Dedifferentiated amniotic fluid mesenchymal stem cell (primary cell): ENCODE results near the gene NFKB2.

Source experiments
- DNase-seq: peaks from one replicate; pipeline ENCODE4 v3.0.0-alpha.2; 2016; ENCODE audit errors: extremely low spot score

The NFKB2 gene

DNA sequence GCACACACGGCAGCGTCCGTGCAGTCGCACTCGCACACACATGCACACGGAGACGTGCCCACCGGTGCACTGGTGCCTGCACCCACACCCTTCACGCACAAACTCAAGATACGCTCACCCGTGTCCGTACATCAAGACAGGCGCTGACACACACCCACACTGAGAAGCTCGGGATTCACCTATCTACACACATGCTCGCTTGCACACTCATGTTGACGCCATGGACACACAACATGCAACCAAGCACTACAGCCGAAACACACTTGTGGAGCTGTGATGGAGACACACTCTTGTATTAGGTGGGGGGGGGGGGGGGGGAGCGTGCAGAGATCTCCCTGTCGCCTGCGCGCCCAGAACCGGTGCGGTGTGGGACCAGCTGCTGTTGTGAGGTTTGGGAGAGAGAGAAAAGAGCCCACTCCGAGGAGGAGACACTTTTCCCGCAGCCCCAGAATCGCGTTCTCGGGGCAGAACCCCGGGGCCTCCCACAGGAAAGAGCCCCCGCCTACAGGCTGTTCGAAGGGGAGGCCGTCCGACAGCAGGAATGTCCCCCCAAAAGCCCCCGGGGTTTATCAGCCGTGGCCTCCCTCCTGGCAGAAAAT is 605 bp upstream of the NFKB2 start:
- DNase-seq: peak; percentile 18

DNA sequence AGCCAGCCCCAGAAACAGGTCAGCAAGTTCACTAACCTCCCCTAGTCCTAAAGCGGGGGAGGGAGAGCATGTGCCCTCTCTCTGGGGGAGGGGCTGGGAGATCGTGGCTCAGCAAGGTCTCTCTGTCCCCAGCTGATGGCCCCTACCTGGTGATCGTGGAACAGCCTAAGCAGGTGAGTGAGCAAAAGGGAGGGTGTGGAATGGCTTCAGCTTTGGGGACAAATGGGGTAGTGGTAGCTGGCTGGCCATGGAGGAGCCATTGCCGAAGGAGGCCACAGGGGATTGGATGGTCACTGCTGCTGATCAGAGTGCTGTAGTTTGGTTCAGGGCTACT is 779 bp downstream of the NFKB2 start:
- DNase-seq: no peak

DNA sequence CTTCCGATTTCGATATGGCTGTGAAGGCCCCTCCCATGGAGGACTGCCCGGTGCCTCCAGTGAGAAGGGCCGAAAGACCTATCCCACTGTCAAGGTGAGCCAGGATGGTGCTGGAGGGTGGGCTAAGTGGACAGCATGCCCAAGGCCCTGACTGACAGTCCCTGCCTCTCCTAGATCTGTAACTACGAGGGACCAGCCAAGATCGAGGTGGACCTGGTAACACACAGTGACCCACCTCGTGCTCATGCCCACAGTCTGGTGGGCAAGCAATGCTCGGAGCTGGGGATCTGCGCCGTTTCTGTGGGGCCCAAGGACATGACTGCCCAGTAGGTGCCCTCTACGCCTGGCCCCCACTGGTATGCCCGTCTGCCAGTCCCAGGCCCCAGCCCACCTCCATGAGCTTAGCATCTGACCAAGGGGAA is 1.2 kb downstream of the NFKB2 start:
- DNase-seq: no peak

DNA sequence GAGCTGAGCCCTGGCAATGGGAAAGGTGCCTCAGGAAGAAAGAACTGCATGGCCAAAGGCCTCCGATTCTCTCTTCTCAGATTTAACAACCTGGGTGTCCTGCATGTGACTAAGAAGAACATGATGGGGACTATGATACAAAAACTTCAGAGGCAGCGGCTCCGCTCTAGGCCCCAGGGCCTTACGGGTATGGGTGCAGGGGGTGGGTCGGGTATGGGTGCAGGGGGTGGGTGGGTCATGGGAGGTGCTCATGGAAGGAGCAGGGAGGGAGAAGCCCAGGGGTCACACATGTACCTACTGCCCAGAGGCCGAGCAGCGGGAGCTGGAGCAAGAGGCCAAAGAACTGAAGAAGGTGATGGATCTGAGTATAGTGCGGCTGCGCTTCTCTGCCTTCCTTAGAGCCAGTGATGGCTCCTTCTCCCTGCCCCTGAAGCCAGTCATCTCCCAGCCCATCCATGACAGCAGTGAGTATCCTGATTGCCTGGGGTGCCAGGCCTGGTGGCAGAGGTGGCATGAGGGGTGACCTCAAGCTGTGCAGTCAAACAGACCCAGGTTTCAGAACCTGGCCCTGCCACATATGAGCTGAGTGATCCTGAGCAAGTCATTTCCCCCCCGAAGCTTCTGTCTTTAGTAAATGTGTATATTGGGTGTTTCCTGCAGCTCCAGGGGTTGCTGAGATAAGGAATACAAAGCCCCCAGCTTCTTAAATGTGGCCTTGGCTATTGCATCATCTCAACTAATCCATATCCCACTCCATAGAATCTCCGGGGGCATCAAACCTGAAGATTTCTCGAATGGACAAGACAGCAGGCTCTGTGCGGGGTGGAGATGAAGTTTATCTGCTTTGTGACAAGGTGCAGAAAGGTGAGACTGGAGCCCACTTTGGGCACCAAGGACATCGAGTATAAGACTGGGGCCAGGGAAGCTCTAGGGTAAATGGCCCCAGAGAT is 2.0 kb downstream of the NFKB2 start:
- no peak for DNase-seq

DNA sequence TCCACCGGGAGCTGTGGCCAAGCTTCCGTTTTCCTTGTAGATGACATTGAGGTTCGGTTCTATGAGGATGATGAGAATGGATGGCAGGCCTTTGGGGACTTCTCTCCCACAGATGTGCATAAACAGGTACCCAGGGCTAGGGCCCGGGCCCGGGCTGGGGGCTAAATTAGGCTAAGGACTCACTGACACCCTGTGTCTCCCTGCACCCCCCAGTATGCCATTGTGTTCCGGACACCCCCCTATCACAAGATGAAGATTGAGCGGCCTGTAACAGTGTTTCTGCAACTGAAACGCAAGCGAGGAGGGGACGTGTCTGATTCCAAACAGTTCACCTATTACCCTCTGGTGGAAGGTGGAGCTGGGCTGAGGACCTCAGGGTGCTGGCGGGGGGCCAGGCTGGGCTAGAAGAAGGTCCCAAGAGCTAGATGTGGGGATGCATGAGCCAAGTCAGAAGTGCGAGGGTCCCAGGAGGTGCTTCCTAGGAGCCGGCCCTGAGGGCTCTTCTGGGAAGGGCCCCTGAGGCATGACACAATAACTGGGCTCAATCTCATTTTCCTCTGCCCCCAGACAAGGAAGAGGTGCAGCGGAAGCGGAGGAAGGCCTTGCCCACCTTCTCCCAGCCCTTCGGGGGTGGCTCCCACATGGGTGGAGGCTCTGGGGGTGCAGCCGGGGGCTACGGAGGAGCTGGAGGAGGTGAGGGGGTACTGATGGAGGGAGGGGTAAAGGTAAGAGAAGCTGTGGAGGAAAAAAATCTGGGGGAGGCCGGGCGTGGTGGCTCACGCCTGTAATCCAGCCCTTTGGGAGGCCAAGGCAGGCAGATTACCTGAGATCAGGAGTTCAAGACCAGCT is 2.9 kb downstream of the NFKB2 start:
- DNase-seq: no peak

DNA sequence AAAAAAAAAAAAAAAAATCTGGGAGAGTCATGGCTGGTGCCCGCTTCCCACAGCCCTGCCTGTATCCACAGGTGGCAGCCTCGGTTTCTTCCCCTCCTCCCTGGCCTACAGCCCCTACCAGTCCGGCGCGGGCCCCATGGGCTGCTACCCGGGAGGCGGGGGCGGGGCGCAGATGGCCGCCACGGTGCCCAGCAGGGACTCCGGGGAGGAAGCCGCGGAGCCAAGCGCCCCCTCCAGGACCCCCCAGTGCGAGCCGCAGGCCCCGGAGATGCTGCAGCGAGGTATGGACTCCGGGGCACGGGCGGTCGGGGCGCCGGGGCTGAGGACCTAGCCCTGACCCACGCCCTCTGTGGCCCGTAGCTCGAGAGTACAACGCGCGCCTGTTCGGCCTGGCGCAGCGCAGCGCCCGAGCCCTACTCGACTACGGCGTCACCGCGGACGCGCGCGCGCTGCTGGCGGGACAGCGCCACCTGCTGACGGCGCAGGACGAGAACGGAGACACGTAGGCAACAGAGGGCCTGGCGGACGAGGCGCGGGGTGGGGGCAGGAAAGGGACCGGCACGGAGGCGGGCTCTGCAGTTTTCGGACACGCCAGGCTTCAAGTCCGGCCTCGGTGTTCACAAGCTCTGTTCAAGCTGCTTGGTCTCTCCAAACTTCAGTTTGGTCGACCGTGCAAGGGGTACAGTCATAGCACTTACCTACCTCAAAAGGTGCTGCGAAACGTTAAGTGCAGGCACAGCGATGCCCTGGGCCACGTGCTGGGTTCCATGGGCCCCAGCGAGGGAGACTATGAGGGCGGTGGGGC is 3.9 kb downstream of the NFKB2 start:
- peak; percentile 73 for DNase-seq

DNA sequence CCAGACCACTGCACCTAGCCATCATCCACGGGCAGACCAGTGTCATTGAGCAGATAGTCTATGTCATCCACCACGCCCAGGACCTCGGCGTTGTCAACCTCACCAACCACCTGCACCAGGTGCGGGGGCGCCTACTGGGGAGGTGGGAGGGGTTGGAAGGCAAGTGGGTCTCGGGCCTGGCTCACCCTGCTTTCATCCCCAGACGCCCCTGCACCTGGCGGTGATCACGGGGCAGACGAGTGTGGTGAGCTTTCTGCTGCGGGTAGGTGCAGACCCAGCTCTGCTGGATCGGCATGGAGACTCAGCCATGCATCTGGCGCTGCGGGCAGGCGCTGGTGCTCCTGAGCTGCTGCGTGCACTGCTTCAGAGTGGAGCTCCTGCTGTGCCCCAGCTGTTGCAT is 4.6 kb downstream of the NFKB2 start:
- no peak for DNase-seq

DNA sequence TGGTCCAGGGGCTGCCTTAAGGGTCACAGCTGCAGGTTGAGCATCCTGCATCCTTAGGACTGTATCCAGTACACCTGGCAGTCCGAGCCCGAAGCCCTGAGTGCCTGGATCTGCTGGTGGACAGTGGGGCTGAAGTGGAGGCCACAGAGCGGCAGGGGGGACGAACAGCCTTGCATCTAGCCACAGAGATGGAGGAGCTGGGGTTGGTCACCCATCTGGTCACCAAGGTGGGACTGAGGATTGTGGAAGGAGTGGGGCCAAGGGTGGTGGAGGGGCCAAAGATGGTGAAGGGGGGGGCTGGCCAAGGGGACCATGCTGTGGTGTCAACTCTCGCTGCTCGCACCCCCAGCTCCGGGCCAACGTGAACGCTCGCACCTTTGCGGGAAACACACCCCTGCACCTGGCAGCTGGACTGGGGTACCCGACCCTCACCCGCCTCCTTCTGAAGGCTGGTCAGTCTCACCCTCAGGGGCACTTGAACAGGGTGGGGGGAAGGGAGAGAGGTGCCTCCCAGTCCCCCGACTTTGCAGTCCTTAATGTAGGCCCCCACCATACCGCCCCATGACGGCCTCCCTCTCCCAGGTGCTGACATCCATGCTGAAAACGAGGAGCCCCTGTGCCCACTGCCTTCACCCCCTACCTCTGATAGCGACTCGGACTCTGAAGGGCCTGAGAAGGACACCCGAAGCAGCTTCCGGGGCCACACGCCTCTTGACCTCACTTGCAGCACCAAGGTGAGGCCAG is 5.3 kb downstream of the NFKB2 start:
- DNase-seq: no peak

DNA sequence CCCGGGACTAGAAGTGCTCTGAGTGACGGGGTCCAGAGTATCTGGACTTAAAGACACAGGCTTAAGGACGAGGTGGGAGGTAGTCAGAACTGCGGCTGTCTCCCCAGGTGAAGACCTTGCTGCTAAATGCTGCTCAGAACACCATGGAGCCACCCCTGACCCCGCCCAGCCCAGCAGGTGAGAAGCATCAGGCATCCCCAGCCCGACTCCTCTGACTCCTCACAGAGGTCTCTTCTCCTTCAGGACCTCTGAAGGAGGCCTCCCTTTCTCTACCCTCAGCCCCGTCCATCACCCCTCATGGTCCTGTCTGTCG is 5.8 kb downstream of the NFKB2 start:
- no peak for DNase-seq

DNA sequence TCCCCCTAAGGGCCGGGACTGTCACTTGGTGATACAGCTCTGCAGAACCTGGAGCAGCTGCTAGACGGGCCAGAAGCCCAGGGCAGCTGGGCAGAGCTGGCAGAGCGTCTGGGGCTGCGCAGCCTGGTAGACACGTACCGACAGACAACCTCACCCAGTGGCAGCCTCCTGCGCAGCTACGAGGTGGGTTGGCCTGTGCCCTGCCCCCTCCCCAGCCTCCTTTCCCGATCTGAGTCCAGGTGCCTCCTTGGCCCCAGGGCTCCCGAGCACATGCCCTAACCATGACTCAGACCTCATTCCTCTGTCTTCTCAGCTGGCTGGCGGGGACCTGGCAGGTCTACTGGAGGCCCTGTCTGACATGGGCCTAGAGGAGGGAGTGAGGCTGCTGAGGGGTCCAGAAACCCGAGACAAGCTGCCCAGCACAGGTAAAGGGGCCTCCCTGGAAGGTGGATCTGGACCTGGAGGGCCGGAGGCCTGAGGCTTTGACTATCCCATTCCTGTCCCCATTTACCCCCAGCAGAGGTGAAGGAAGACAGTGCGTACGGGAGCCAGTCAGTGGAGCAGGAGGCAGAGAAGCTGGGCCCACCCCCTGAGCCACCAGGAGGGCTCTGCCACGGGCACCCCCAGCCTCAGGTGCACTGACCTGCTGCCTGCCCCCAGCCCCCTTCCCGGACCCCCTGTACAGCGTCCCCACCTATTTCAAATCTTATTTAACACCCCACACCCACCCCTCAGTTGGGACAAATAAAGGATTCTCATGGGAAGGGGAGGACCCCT is 6.4 kb downstream of the NFKB2 start:
- no peak for DNase-seq

DNA sequence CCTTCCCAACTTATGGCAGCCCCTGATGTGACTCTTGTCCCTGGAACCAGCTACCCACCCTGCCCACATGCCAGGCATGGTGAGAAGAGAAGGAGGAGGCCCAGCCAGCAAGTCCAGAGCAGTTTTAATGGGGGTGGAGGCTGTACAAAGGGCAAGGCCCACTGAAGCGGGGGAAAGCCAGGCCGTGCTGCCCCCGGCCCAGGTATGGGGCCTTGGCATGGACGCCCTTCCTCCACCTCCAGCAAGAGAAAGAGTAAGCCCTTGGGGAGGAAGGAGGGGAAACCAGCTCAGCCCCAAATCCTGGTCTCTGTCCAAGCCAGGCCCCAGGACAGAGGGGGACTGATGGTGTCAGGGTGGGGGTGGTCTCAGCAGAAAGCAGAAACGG is 7.0 kb downstream of the NFKB2 start:
- DNase-seq: no peak

DNA sequence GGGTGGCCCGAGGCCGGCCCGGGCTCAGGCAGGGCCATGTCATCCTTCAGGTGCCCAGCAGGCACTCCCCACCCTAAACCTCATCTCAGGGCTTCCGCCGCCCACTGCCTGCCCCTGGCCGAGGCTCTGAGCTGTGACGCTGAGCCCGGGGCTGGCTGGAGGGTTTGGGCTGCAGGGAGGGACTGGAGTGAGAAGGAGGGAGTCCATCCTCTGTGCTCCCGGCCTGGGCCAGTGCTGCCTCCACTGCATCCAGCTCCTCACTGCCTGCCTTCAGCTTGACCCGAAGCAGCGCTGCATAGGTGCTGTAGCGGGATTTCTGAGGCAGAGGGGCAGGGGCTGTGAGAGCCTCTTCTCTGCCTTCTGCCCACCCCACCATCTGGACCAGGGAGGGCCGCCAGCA is 7.6 kb downstream of the NFKB2 start:
- no peak for DNase-seq

DNA sequence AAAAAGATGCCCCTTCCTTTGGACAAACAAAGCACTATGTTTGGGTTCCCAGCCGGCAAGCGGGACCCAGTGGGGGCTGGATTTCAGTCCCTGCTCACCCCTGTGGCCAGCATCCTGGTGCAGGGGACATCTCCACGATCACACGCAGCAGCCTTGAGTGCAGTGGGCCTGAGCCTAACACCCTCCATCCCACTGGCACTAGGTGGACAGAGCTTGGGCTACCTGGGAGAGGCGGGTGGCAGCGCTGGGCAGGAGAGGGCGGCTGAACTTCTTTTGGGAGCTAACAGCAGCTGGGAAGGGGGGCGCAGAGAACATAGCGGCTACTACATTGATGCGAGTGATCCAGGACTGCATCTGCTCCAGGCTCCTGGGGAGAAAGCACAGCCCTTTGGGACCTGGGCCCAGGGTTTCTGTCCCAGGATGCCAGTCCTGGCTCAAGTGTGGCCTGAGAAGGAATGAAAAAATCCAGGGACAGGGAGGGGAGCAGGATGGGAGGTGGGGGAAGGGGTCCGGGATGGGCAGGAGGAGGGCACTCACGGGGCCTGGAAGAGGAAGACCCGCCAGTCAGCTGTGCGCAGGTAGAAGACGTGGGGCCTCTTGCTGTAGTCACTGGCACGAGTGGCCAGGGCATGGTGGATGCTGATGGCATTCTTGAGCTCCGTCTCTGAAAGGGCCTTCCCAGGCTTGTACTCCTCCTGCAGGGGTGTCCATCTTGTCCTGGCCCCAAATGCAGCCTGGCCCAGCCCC is 9.0 kb downstream of the NFKB2 start:
- no peak for DNase-seq

DNA sequence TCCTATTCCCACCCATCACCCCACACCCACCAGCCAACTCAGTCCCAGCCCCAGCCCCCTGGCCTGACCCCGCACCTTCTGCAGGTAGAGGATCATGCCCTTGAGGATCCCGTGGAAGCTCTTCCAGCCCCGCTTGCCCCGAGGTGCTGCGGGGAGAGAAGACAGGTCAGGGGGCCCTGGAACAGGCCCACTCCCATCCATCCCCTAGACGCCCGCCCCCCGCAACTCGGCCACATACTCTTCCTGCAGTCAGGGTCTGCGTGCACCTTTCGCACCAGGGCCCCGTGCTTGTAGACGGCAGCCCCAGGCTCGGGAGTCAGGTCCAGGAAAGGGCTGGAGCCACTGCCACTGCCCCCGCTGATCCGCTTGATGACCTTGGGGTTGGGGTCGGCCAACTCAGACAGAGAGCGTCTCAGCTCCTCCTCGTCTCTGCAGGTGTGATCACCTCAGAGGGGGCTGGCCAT is 9.6 kb downstream of the NFKB2 start:
- no peak for DNase-seq

DNA sequence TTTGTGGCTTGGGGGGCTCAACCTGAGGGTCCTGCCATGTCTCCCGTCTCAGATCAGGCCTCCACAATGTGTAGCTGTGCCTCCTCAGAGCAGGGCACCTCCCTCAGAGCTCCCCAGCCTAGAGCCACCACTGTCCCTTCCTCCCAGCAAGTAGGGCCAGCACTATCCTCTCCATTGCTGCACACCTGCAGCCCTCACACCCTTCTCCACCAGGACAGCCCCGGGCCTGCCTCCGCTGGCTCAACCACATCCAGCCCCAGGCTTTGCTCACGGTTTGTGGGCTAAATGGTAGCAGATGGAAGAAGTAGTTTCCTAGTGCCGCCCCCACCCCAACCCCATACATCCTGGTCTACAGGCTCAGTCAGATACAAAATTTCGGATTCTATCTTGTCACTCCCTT is 10.1 kb downstream of the NFKB2 start:
- no peak for DNase-seq

DNA sequence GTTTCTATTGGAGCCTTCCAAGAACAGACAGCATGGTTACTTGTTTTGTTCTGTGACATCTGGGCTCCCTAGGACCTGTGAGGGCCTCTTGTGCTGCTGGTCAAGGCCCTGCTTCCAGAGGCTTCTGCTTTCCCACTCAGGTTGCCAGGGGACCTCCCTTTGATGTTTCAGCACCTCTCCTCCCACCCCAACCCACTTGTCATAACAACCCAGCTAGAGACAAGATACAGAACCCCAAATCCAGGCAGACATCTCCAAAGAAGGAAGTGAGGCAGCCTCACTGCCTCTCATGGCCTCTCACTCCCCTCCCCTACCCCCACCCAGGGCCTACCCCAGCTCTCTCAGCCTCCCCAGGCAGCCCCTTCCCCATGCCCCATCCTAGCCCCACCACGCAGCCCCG is 11.3 kb downstream of the NFKB2 start:
- DNase-seq: no peak

DNA sequence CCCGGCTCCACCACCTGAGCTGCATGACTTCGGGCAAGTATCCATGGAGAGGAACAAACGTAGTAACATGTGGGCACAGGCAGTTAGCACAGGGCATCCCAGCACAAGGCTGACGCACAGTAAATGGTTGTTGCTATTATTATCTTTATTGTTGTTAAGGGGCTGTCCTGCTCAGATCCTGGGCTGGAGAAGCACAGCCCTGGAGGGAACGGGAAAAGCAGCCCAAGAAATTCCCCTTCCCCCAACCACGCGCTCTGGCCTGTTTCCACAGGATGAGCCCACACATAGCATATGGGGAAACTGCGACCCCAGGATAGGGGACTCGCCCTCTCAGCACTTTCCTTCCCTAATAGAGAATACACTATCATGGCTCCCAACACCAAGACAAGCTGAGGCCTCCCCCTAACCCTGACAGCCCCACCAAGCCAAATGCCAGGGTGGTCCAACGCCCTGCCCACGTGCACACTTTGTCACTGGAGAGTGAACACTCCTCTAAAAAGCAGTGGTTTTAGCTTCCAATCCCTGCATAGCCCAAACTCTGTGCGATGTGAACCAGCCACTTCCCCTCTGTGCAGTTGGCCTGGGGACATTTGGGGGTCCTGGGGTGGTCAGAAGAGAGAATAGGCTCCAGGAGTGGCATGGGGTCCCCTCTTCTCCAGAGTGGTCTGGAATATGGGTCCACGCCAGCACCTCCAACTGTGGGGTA is 12.1 kb downstream of the NFKB2 start:
- no peak for DNase-seq

DNA sequence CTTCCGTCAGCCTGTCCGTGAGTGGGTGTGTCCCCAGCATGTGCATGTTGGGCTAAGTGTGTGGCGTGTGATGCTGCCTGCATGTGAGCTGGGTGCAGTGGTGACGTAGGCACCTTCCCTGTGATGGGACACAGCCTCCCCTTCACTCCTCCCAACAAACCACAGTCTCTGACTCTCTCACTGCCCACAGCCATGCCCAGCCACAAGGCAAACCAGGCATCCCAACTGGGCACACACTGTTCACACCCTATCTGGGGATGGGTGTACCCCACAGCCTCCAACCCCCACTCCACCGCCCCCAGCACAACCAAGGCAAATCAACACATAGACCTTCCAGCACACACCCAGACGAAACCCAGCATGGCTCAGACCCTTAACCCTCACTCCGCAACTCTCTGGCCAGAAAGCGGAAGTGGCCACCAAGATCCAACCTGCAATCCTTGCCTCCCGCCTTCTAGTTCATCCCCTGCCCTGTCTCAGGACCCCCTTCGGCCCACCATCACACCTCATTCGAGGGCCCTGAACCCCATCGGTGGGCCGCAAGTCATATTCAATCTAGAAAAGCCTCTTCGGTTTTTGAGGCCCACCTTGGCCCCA is 12.7 kb downstream of the NFKB2 start:
- no peak for DNase-seq
